ENCODE results near the gene MBOAT7.

- TF ChIP-seq ZNF274 (IDR thresholded peaks at IDR 0.05; ENCODE audit: low read depth, low read length) (no peak), SUZ12 (IDR thresholded peaks at IDR 0.05; ENCODE audit: extremely low read depth, insufficient read depth, insufficient read length) (no peak), YY1 (IDR thresholded peaks at IDR 0.05; ENCODE audit: insufficient read depth, insufficient read length) (no peak)
Observed at GRCh38 chr19:54124393-54124792, 65.0 kb downstream of the MBOAT7 start.
